Middle frontal gyrus (tissue), 1 donor: ENCODE data around the gene SGF29.
"Not testable (repeated sequence)": the region's sequence is repeated elsewhere in the genome, so short reads cannot be mapped to it uniquely, and the experiment has no call there.

ENCODE experiments used
- DNase-seq: peaks from one replicate; pipeline ENCODE4 v3.0.0-alpha.2; 2015; ENCODE audit warnings: low spot score; ENCODE audit errors: extremely low spot score

The SGF29 gene

DNA sequence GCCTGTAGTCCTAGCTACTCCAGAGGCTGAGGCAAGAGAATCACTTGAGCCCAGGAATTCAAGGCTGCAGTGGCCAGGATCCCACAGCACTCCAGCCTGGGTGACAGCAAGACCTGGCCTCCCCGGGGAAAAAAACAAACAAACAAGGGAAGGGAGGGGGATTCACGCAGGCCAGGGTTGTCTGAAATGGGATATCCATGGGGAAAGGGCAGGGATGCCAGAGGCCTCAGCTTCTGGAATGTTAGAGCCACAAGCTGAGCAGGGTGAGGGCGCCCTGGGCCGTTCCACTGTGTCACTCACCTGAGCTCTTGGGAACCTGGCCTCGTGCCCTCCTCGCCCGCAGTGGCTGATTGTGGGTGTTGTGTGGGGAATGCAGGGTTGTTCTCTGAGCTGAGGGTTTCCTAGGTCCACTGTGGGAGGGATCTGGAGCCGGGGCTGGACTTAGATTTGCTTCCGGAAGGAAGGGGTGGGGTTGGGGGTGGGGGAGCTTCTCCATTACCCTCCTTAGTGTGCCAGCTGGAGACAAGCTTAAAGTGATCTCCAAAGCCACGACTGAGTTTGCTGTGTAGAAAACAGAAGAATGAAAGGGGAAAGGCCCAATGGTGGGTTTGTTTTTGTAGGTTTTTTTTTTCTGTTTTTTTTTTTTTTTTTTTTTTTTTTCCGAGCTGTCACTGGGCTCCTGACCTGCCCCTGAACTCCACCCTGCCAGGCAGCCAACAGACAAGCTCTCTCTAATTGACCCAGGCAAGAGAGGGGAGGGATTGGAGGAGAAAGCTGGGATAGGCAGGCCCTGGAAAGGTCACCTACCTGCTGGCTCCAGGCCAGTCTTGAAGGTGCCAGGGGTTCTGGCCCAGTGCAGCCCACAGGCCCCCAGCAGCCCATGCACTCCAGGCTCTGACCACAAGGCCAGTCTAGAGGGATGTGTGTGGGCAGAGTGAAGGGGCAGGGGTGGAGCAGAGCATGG, 56.2 kb downstream of the SGF29 start, which contains the start of gene SULT1A1:
Gene SULT1A1, minus strand, starts transcription at position 414 of the 964 bp plus-strand sequence. CDS start 1,189 bp downstream, outside the sequence.
- DNase-seq, result no peak

- DNase-seq, result no peak
Observed at GRCh38 chr16:28610595-28611191, 57.0 kb downstream of the SGF29 start.

DNA sequence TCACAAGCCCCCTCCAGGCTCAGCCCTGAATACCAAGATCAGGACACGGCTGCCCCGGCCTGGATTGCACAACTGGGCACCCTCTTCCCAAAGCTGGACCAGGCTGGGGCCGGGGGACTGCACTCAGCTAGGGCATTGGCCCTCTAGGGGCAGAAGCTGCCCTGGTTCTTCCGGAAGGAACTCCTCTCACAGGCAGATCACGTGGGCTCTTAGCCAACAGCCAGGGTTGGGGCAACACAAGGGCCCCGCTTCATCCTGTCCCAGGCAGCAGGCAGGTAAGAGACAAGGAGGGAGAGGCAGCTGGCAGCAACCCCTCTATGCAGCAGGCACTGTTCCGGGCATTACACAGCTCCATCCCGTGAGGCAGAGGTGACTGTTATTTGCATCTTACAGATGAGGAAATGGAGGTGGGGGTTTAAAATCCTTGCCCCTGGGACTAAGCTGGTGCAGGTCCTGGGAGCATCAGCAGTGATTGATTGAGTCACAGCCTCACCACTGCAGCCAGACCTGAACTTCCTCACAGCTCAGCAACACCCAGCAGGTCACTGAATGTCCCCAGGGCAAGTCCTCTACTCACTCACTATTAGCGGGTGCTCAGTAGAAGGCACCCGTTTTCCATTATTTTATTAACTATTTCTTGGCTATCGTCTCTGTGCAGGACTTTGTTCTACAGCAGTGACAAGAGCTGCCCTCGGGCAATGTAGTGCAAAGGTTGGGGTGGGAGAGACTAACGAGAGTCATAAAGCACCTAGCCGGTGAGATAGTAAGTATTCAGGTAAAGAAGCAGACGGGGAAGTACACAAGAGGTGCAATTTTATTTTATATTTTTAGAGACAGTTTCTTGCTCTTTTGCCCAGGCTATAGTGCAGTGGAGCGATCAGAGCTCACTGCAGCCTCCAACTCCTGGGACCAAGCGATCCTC, 58.9 kb downstream of the SGF29 start:
- DNase-seq, result not testable (repeated sequence)

GRCh38 chr16:28613912-28614311, 60.2 kb downstream of the SGF29 start:
- not testable (repeated sequence) for DNase-seq

GRCh38 chr16:28614561-28614960, 60.8 kb downstream of the SGF29 start:
- DNase-seq, result not testable (repeated sequence)

DNA sequence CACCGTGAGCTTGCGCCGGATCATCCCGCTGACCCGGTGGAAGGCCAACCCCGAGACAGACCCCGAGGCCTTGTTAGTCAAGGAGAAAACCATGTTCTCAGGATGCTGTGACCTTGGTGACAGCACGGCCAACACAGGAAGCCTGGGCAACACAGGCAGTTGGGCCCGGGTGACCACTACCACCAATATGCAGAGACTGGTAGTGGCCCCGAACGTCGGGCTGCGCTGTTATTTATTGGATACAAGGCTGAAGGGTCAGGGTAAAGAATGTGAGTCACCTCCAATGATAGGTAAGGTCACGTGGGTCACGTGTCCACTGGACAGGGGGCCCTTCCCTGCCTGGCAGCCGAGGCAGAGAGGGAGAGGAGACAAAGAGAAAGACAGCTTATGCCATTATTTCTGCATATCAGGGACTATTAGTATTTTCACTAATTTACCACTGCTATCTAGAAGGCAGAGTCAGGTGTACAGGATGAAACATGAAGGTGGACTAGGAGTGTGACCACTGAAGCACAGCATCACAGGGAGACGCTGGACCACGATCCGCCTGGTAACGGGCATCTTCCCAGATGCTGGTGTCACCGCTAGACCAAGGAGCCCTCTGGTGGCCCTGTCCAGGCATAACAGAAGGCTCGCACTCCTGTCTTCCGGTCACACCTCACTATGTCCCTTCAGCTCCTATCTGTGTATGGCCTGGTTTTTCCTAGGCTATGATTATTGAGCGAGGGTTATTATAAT, 61.9 kb downstream of the SGF29 start:
- DNase-seq, result not testable (repeated sequence)

DNA sequence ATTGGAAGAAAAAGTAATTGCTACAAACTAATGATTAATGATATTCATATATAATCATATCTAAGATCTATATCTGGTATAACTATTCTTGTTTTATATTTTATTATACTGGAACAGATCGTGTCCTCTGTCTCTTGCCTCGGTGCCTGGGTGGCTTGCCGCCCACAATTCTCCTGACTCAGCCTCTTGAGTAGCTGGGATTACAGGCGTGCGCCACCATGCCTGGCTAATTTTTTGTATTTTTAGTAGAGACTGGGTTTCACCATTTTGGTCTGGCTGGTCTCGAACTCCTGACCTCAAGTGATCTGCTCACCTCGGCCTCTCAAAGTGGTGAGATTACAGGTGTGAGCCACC, 62.5 kb downstream of the SGF29 start:
- not testable (repeated sequence) for DNase-seq

DNA sequence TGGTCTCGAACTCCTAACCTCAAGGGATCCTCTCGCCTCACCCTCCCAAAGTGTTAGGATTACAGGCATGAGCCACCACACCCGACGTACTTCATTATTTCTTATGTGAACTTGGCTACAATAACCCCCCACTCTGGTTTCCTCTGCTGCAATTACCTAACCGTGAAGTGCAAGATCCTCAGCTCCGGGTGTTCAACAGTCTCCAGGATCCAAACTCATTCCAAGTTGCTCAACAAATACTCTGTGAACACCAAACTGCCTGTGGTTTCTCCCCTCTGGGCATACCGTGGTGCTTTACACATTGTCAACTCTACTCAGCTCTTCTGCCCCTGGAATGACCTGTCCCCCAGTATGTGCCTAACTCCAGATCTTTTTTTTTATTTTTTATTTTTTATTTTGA, 62.9 kb downstream of the SGF29 start:
- DNase-seq, result no peak

DNA sequence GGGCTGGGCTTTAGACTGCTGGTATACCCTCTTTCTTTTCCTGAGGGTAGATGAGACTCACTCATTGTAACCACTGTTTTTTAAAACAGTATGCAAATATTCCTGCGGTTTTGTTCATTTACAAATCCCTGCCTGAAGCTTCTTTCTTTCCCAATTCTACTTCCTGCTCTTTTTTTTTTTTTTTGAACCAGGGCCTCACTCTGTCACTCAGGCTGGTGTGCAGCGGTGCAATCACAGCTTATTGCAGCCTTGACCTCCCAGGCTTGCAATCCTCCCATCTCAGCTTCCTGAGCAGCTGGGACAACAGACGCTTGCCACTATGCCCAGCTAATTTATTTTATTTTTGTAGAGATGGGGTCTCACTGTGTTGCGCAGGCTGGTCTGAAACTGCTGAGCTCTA, 64.2 kb downstream of the SGF29 start:
- no peak for DNase-seq

GRCh38 chr16:28620316-28620715, 66.6 kb downstream of the SGF29 start:
- DNase-seq, result not testable (repeated sequence)

DNA sequence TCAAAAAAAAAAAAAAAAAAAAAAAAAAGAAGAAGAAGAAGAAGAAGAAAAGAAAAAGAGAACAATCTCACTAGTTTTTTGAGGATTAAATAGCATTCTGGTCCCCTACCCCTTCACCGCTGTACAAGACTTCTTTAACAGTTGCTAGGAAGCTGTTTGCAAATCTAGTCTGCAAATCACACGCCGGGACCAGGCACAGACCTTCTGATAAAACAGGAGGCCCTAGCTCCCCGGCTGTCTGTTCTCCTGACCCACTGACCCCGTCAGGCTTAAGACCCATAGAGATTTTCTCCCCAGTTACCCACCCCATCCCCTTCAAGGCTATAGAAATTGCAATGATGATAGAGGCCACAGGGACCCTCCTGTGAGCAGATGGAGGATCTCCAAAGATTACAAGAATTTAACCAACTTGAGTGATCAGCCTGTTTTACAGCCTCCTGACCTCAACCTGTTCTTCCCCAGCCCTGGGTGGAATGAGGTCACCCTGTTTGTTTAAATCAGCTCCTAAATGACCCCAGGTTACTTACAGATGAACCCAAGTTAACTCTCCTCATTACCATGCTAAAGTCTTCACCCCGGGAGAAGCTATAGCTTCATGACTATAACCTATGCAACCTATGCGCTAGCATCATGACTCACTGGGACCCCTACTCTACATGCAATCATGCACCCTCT, 67.9 kb downstream of the SGF29 start:
- DNase-seq, result no peak

- not testable (repeated sequence) for DNase-seq
Observed at GRCh38 chr16:28622532-28623171, 68.9 kb downstream of the SGF29 start.

GRCh38 chr16:28623172-28623711, 69.5 kb downstream of the SGF29 start:
- DNase-seq, result no peak

DNA sequence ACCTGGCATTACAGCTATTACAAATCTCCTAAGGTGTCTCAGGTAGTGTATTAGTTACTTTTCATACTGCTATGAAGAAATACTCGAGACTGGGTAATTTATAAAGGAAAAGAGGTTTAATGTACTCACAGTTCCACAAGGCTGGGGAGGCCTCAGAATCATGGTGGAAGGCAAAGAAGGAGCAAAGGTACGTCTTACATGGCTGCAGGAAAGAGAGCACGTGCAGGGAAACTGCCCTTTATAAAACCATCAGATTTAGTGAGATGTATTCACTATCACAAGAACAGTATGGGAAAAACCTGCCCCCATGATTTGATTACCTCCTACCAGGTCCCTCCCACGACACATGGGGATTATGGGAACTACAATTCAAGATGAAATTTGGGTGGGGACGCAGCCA, 77.2 kb downstream of the SGF29 start:
- not testable (repeated sequence) for DNase-seq

DNA sequence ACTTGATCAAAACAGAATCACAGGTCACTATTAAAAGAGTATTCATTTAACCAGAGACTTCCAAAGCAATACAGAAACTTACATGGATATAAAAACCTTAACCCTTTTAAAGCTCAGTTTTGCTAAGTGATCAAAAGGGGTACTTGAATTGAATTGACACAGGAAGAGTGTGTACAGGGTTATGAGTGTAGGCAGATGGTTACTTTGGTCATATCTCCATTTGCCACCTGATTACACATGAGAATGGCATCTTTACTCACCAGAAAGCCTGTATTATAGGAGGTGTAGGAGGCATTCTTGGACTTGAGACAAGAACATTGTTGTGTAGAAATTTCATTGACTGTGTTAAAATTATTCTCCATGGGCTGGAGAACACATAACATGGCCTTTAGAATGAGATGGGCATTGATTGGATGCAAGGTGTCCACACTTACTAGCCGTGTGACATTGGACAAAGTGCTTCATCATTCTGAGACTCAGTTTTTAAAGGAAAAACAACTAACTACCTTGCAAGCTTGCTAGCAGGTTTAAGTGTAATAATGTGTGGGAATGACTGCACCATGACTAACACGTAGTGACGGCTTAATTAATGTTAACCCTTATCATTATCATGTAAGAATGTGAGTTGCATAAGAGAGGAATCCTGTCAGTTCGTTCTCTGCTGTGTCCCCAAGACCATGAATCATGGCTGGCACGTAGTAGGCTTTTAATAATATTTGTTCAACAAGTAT, 82.5 kb downstream of the SGF29 start:
- DNase-seq, result not testable (repeated sequence)

DNA sequence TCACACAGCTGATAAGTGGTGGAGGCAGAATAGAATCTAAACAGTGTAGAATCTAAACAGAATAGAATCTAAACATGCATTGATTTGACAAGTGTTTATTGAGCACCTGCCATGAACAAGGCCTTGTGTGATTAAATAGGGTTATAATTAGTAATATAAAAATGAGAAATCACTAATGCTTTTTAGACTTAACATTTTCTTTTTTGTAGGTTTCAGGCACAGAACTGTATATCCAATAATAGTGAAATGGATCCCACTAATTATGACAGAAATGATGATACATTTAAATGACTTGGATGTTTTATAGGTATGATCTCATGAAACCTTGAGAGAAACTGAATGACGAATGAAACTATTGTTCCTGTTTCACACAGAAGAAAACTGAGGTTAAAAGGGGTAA, 84.0 kb downstream of the SGF29 start, which contains the start of gene NPIPB8:
Gene NPIPB8, plus strand, starts transcription at position 301 of the 400 bp plus-strand sequence. CDS start 296 bp downstream, outside the sequence.
- DNase-seq, result not testable (repeated sequence)

GRCh38 chr16:28638359-28638758, 84.6 kb downstream of the SGF29 start:
- DNase-seq, result not testable (repeated sequence)

DNA sequence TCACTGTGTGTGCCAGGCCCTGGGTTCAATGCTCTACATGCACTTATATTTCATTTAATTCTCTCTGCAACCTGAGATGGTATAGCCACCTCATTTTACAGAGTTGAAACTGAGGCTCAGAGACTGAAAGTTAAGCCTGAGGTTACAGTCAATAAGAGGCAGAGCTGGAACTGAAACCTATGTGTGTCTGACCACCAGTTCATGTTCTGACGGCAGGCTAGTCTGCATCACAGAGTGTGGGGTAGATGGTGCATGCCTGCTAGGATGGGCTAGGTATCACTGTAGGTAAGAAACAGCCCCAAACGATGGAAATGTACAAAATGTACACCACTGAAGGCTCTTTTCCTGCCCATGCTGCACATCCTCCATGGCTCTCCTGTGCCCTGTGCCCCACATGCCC, 86.2 kb downstream of the SGF29 start:
- DNase-seq, result not testable (repeated sequence)
